ENCODE results near the gene AUTS2.

The AUTS2 gene

DNA sequence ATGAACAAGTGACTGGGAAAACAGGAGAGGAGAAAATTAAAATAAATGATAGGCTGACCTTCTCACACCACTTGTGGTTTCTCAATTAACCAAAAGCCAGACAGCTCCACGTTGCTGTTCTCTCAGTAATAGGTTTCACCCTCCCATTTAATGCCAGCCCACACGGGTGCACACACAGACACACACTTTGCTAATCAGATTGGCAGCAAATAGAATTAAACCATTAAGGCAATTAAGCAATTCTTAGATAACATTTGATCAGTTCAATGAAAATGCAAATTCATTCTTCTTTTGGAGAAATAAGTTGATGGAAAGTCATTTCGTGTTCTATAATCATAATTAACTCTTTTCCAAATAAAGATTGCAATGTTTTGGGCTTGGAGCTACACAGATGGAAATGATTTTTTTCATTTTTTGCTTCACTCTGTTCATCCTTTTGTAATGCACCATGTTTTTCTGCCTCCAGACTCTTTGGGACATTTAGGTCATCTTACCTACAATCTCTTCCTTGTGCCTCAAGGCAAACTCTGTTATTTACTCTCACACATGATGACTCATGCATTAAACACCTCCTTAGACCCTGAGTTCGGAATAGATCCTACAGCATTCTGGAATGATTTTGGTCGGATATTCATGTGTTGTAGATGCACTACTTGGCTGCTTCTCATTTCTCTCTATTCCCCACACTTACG, 700.7 kb downstream of the AUTS2 start:
- DNase-seq: no peak

DNA sequence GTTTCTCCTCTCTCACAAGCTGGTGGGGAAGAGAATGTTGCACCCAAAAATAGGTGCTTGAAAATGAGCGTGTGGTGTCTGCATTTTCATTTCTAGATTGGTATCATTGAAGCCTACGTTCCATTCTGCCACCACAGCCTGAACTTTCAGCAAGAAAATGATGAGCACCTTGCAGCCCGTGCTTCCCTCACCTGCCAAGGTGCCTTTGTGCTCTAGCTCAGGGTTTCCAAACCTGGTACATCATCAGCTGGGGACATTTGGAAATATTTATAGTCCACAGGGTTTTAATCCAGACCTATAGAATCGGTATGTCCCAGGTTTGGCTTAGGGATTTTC, 701.2 kb downstream of the AUTS2 start:
- DNase-seq: no peak

DNA sequence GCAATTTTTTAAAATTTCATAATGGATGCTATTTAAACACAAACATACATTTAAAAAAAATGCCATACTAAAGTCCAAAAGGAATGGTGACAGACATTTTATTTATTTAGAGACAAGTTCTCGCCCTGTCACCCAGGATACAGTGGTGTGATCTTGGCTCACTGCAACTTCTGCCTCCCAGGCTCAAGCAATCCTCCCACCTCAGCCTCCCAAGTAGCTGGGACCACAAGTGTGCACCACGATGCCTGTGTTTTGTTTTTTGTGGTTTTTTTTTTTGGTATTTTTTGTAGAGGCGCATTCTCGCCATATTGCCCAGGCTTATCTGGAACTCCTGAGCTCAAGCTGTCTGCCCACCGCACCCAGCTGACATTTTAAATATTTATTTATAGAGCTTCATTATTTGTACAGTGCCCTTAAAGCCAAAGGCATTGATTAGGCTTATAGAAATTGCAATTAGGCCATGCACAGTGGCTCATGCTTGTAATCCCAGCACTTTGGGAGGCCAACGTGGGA, 703.5 kb downstream of the AUTS2 start:
- no peak for DNase-seq

DNA sequence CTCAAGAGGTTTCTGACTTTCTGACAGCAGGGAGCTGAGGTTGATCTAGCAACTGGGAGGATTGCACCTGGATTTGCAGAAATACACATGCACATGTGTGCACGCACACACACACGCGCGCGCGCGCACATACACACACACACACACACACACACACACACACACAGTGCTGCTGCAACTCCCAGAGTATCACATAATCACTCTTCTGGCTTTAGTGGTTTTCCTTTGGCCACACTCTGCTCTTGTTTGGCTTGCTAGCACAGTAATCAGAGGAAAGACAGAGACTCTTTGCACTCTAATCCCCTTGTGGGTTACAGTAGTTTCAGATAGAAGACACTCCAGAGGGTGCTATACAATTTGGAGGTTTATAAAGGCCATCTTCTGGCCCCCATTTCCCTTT, 705.0 kb downstream of the AUTS2 start:
- DNase-seq: no peak

DNA sequence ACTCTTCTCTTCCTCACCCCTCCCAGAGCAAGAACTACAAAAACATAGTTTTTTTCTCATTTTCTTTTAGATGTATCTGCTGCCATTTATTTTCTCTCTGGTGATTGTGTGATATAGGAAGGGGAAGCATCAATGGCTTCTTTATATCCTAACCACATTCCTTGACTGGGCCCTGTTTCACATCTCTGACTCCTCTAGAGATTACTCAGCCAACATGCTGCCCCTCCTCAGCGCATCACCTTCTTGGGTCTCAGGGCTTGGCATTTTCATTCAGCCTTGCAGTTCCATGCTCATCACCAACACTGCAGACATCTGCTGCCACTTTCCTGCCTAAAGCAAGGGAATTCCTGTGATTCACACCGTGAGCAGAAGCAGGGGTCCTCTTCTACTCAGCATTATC, 705.5 kb downstream of the AUTS2 start:
- DNase-seq: no peak

DNA sequence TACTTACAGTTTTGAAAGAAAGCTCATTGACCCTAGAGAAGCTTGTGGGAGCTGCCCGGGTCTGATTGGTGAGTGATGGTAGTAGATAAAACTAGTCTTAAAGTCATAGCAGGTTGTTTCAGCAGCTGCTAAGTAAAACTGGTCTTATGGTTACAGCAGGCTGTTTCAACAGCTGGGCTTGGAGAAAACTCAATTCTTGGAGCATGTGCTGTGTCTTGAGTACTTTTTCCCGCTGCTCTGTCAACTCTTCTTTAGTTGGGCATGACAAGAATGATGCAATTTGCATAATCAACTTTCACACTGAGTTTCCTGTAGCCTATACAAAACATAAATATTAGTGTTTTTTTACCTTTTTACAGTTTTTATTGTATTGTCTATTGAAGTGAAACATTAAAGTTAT, 707.9 kb downstream of the AUTS2 start:
- no peak for DNase-seq

DNA sequence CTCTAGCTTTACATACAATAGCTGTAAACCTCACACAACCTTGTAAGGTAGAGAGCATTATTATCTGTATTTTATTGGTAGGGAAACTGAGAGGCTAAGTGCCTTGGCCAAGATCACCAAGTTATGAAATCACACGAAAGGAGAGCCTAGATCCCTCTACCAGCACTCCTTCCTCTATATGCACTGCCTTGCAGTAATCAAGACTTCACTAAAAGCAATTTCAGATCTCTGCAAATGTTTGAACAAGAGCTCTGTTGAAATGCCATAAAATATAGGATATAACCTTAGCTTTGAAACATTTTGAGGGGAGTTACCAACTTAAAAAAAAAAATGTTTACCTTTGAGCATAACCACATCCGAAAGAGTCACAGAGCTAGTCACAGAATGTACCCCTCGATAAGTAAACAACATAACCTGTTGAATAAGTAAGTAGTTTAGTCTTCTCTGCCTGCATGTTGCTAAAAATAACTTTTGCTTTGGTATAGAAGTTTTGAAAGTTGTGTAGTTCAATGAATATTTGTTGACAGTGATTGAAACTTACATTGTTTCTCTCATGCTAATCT, 709.4 kb downstream of the AUTS2 start:
- DNase-seq: peak; percentile 23

DNA sequence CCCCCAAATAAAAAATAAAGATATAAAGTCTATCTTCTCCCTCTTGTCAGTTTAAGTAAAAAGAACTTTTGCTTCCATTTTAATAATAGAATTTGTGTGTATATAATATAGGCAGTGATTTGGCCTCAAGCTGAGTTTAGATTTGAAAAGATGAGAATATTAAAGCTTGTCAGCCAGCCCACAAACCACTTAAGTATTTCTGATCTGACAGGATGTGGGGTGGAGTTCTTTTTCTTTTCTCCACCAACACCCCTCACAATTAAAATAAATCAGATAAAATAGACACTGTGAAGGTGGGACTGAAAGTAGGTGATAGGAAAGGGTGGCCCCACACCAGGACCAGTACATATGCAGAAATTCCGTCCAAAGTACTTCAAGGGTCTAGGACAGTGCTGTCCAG, 714.1 kb downstream of the AUTS2 start:
- peak; percentile 13 for DNase-seq

DNA sequence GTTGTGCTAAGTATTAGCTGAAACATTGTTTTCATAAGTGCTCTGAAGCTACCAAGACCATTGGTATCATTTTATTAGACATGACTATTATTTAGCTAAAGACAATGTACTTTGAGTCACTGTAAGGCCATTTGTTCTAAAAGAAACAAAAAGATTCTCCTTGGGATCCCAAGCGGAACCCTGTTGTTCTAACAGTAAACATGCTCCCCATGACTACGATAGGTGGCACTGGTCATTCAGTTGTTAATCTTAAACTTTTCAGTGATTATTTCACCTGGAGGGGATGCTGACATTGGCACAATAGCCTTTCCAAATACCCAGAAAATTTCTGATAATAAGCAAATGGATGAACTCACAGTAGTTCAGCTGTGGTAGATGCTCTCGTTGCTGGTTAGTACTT, 715.0 kb downstream of the AUTS2 start:
- no peak for DNase-seq

DNA sequence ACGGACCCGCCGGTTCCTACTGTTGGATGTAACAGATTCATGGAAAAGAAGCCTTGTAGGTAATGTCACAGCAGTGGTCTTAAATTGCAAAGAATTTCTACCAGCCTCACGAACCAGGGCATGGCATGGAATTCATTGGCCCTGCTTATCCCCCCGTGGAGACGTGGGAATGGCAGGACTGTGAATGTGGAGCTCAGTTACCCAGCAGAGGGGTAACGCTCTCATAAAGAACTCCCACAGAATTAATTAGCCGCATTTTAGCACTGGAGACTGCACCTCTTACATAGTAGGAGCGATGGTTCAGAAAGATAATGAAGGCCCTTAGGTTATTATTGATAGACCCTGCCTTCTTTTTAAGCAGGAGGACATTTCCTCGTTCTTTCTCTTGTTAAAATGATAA, 715.4 kb downstream of the AUTS2 start:
- no peak for DNase-seq

DNA sequence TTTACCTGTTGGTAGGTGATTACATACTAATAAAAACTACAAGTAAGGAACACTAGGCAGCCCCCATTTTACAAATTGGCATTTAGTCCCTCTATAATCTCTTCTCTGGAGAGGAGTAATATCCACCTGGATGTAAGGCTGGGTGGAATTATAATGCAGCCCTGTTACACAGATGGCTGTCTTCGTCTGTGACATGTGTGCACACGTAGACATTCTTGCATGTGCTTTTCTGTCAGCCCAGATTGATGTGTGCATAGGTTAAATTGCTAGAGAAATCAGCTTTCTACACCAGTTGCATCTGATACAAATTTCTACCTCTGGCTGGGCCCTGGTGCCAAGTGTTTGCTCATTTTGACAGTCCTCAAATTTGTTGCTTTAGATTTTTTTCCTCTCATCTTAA, 715.9 kb downstream of the AUTS2 start:
- DNase-seq: no peak

DNA sequence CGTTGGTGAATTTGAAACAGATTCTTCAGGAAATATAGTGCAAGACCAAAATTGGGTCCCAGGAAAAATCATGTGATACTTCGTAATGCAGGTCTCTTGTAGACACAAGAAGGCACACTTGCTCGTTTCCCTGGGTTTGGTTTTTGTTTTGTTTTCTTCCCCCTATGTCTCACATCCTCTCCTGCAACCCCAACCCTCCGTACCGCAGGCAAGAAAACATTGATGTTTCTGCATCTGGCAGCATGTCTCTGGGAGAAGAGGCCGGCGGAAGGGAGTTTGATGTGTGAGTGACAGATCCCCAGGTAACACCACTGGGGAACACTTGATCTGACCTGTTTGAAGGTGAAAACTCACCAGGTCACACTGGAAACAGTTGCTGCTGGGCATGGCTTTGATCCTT, 718.5 kb downstream of the AUTS2 start:
- DNase-seq: peak; percentile 12

DNA sequence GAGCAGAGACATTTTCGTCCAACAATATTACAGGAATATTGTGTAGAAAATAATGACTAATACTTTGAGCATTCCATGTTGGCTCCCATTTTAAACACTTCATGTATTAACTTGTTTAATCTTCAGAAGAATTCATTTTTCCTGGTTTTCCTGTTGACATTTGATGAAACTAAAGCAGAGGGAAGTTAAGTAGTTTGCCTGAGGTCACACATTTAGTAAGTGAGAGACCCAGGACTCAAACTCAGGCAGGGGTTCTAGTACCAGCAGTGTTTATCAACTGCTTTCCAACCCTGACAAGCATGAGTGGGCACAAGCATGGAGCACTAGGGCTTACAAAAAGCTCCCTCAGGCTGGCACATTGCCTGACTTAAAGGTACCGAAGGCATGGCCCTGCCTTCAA, 719.1 kb downstream of the AUTS2 start:
- DNase-seq: no peak

DNA sequence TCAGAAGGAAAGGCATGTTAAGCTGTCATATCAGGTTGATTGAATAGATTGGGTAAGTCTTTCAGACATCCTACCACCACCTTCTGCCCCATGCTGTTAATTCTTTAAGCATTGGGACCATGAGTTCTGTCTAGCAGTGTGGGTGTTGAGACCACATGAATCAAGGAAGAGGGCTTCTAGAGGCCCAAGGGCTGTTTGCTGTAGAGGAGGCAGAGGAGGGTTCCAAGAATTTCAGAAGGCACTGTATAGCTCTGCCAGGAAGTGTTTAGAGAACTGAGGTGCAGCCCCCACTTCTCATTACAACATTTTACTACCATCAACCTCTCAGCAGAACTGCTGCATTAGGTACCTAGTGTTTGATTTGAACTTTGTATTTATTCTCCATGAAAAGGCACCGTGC, 720.2 kb downstream of the AUTS2 start:
- DNase-seq: no peak

DNA sequence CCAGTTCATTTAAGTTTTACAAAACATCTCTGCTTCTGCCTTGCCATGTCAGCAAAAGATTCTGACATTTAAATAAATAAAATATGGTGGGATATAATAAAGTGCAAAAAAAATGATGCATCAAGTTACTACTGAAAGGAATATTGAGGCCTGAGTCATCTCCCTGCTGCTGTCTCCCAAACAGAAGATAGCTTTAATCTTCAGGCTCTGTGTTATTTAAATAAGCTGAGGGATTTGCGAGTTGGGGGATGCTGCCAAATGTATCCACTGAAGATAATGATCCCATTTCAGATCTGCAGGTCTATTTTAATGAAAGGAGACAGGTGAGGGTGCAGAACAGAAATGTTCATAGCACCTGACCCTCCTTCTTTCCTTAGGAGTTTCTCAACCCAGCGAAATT, 720.8 kb downstream of the AUTS2 start:
- no peak for DNase-seq

DNA sequence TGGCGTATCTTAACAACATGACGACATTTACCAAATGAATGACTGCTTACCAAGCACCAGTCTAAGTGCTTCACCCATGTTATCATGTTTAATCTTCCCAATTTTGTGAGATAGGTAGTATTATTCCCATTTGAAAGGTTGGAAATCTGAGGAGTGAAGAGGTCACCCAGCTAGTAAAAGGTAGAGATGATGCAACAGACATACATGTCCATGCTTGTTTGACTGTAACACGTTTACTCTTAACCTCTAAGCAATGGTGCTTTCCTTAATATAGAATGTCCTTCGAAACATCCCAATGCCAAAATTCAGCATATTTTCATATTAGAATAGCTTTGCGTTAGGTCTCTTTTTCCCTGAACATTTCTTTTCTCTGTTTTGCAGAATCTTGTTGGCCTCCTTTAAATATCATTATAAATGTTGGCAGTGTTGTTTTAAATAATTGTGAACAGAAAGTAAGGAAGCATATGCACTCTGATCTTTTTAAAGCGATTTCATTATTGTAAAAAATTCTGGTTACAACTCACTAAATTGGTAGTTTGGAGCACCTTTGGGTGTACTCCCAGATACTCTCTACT, 722.8 kb downstream of the AUTS2 start:
- DNase-seq: no peak

DNA sequence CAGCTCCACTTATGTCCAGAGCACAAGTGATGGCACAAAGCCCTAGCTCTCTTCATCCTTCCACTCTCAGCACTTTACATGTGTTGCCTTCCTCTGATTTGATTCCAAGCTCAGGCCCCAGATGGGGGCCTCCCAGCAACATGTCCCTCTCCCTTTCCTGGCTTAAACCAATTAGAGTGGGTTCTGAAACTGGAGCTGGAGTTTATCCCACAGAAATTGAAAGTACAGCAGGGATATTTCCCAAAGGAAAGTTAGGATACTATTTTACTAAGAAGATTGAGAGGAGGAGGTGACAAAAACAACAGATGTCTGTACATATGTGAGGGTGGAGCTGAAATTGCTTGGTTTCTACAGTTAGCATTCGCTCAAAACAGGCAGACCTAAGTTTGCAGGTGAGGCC, 724.6 kb downstream of the AUTS2 start:
- no peak for DNase-seq

DNA sequence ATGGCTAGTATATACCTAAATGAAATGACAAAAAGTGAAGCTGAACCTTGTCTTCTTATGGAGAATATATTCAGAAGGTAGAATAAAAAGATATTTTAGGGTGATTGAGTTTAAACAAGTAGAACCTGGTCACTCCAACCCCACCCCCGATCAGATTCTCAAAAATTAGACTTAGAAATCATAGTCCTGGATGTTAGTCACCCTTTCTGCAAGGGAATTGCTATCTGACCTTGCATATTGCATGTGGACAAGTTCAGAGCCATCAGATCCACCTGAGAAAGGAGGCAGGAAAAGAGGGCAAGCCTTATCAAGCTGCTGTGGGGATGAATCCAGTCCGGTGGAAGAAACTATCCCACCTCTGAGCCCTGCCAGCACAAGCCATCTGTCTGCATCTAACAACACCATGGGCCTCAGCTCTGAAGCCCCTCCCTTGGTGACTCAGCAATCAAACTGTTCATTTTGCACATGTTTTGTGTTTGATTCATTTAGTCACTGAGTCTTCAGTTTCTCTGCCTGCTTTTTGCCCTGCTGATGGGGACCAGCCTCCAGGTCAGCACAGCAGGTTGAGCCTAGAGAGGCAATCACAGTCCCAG, 727.3 kb downstream of the AUTS2 start:
- DNase-seq: no peak

DNA sequence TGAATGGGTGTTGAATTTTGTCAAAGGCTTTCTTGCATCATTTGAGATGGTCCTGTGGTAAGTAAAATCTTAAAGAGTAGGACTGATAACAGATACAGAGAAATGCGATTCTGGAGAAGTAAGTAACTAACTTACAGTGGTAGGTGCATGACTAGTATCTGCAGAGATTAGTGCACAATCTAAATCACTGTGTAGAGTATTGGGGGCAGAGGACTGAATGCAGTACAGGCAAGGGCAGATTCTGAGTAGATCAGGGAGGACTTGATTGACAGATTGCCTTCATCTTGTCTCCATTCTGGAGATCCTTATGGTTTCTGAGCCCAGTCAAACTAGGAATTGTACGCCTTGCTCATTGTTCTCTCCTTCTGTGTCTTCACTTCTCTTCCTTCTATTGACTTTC, 736.0 kb downstream of the AUTS2 start:
- DNase-seq: no peak

DNA sequence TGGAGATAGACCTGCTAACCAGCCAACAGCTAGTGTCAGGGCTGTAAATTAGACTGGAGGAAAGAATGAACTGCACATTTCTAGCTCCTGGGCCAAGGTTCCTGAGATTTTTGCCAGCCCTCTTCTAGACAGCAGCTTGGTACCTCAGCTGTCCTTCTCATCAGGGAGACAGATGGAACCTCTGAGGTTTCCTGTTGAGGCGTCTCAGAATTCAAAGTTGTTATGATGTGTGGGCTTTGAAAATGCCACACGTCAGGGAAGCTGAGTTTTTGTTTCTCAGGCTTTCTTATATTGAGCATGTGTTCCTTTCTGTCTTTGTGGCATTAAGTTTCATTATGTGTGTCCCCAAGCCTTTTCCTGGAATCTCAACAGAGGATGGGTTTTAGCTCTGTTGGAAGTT, 736.6 kb downstream of the AUTS2 start:
- peak; percentile 15 for DNase-seq

DNA sequence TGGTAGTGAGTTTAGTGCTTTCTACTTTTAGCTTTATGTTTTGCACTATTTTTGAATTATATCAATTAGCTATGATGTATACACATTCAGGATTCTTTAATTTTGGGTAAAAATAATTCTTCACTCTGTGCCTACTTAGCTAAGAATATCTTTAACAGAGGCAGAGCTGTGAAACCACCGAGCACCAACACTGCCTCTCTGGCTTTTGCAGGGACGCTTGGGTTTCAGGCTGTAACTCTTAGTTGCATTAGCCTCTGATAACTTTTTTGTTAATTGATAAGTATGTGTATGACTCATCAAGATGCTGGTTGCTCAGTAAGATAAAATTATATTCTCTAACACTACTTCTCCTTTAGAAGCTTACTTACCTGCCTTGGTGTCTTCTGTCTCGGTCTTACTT, 738.3 kb downstream of the AUTS2 start:
- no peak for DNase-seq

DNA sequence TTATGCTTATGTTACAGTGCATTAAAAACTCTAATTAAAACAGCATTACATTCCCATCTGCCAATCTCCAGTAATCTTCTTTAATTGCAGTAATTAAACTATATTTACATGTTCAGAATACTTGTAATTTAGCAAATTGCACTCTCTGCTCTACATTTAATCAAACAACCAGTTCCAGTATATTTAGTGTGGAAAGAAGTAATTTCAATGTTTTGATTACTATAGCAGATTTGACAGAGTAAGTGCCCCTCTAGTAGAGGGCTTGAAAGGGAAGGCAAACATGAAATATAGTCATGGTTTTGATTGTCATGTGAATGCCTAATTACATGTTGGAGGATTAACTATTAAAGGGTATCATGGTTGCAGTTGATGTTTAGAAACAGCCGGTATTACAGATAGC, 739.7 kb downstream of the AUTS2 start:
- no peak for DNase-seq

DNA sequence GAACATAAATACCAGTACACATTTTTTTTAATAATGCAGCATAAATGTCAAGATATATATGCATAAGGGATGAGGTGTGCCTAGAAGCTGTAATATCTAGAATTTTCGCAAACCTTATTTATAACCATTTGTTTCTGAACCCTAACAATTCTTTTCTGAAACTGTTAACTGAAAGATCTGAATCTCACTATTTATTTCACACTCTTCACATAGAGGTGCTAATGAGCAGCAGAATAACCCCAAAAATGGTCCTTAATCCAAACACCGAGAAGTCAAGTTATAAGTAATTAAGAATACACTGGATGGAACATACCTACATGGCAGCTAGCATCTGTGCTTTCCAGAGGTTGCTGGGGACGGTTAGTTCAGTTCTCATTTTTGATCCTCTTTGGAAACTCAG, 742.0 kb downstream of the AUTS2 start:
- DNase-seq: no peak

DNA sequence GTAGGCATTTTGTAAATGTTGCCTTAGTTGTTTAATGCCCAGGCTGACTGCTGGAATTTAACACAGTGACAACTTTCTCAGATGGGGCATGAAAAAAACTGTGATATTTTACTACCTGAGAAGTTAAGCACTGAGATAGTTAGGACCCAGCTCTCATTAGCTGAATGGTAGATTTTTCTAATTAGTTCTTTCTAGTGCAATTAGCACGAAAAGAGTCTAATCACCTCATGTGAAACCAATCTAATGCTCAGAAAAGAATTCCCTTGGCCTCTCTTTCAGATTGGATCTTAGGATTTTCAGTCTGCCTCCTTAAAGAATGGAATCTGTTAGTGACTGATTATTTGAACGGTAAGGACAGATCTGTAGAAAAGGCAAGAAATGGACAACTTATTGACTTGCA, 743.2 kb downstream of the AUTS2 start:
- DNase-seq: no peak

DNA sequence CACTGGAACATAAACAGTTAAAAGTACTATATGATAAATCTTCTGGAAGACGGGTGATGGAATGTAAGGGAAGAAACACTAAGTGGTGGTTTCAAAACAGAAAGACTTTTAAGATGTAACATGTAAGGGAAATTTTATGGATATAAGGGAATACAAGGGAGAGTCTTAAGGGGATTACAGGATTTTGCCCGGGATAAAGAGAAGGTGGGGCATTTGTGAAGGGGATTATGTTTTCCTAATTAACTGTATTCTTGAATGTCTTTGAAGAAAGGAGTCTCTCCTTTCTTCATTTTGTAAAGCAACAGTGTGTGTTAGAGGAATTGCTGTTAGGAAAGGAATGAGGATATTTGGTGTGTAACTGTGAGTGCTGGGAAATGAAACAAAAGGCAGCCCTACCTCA, 745.2 kb downstream of the AUTS2 start:
- no peak for DNase-seq
